Activated naive CD8-positive, alpha-beta T cell treated with anti-CD3 and anti-CD28 coated beads, Interleukin-2, amount 10 ng/mL, durations not matched to agents 7 days and 5 days (primary cell): ENCODE data around the gene ZEB2. TPM values are rescaled to one million over a fixed set of nuclear protein-coding genes. Genes with fewer than 3 reads are reported as not detected.

ENCODE experiments used
- ATAC-seq: fragments of 150-1000 bp; cut with Tn5 transposase; one replicate; pipeline ENCODE4 v1.10.0; 2021; ENCODE audit warnings: low read depth, moderate library complexity
- POLR2A ChIA-PET: fragments of 350-600 bp; sonication (Branson Sonifier 250); formaldehyde crosslinking; loops from one replicate; lab custom pipeline; 2021; ENCODE audit warnings: antibody characterized with exemption; lab: Charles Lee
- DNase-seq: peaks from one replicate; pipeline ENCODE4 v3.0.0; 2021
- H3K27ac Mint-ChIP-seq: one replicate; pipeline ENCODE4 v1.8.0; 2022; ENCODE audit warnings: mild to moderate bottlenecking, mixed read lengths
- H3K27me3 Mint-ChIP-seq: one replicate; pipeline ENCODE4 v1.8.0; 2022; ENCODE audit warnings: mild to moderate bottlenecking, moderate library complexity, mixed read lengths
- H3K36me3 Mint-ChIP-seq: one replicate; pipeline ENCODE4 v1.8.0; 2021; ENCODE audit warnings: mild to moderate bottlenecking, mixed read lengths
- H3K4me1 Mint-ChIP-seq: one replicate; pipeline ENCODE4 v1.8.0; 2021; ENCODE audit warnings: mixed read lengths
- H3K4me3 Mint-ChIP-seq: one replicate; pipeline ENCODE4 v1.8.0; 2022; ENCODE audit warnings: mild to moderate bottlenecking, moderate library complexity, mixed read lengths
- H3K9me3 Mint-ChIP-seq: one replicate; pipeline ENCODE4 v1.8.0; 2021; ENCODE audit warnings: mixed read lengths
- total RNA-seq, 2 experiments: library from RNA; stranded (reverse); gene quantifications; one replicate each; pipeline ENCODE4 v1.2.3, GENCODE V29; 2021

Gene ZEB2
- total RNA-seq, 2 experiments from 2014 or later: 17.8 to 19.6 TPM

DNA sequence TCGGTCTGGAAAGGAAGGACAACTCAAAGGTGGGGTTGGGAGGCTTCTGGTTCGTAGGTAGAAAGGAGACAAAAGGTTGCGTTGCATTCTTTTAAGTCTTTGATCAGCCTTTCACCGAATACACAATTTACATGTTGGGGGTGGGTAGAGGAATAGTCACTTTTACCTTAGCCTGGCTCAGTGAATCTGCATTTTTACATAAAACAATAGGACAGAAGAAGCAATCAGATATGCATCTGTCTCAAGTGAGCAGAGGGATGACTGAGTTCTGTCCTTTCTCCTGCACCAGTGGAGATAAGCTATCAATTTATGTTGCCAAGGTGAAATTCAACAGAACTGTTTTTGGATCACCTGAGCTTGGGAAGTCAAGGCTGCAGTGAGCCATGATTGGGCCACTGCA, 173.7 kb downstream of the ZEB2 start:
- ATAC-seq (no peak), DNase-seq (no peak)
- Mint-ChIP-seq H3K36me3 (peaks cover under 1% of the 10 kb centered on the region), H3K4me3 (no peak overlapping the region), H3K9me3 (no peaks in the 10 kb centered on the region), H3K27me3 (peaks cover under 1% of the 10 kb centered on the region), H3K27ac (no peak overlapping the region), H3K4me1 (no peaks in the 10 kb centered on the region)
- POLR2A ChIA-PET: no interaction called here

DNA sequence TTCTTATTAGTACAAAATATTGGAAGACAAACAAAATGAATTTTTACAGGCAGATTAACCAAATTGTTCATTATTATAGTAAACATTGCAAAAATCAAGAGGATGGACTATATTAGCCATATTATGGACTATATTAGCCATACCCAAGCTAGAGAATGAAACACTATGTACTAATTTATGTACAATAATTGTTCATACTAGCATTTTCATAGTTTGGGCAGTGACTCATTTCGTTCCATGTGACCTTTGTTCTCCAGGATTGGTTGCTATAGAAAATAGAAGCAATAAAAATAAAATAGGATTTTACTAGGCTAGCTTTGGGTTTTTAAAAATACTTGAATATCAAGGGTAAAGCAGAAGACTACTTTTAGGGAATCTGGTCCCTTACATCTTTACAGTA, 176.8 kb downstream of the ZEB2 start:
- Mint-ChIP-seq H3K36me3 (peaks cover 5% of the 10 kb centered on the region), H3K4me3 (no peak overlapping the region), H3K4me1 (peaks cover 2% of the 10 kb centered on the region), H3K9me3 (no peaks in the 10 kb centered on the region), H3K27me3 (no peaks in the 10 kb centered on the region), H3K27ac (no peak overlapping the region)
- ATAC-seq (no peak), DNase-seq (no peak)
- POLR2A ChIA-PET: no interaction called here

DNA sequence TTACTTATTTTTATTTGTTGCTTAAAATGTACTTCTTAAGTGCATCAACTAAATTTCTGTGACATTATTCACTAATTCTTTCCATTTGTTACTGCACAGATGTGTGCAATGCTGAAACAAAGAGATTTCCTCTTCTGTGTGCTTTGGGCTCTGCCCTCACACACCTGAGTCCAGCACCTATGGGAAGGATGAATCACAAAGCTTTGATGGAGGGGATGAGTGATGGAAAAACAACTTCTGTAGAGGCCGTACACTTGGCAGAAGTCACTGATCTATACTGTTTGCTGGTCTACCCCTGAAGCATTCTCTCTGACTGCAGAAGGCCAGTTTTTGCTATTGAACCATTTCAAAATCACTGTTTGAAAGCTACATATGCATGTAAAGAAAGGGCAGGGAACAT, 178.4 kb downstream of the ZEB2 start:
- ATAC-seq (no peak), DNase-seq (no peak)
- Mint-ChIP-seq H3K4me1 (peaks cover 2% of the 10 kb centered on the region), H3K36me3 (peaks cover 8% of the 10 kb centered on the region), H3K27ac (no peak overlapping the region), H3K4me3 (no peak overlapping the region), H3K27me3 (no peaks in the 10 kb centered on the region), H3K9me3 (peaks cover 4% of the 10 kb centered on the region)
- POLR2A ChIA-PET: no interaction called here

DNA sequence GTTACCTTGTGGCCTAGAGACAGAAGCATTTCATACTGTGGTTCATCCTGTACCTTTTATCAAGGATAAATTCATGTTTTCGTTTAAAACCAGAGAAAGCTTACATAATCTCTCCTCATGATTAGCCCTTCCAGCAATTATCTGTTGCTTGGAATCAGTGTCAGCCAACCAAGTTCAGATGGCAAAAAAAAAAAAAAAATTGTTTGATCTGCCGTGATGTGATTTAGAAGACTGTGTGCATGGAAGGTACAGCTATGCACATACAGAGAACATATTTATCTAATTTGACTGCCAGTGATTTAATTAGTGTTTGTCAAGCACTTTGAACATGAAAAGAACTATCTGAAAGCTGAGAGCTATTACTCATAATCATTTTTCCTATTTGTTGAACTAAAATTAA, 180.9 kb downstream of the ZEB2 start:
- H3K4me3 Mint-ChIP-seq: no peak overlapping the region
- H3K27ac Mint-ChIP-seq: no peak overlapping the region
- POLR2A ChIA-PET: no interaction called here
- no peaks in the 10 kb centered on the region for H3K27me3 Mint-ChIP-seq
- peaks cover 2% of the 10 kb centered on the region for H3K4me1 Mint-ChIP-seq
- ATAC-seq: no peak
- H3K36me3 Mint-ChIP-seq: peaks cover 8% of the 10 kb centered on the region
- no peak for DNase-seq
- H3K9me3 Mint-ChIP-seq: peaks cover 5% of the 10 kb centered on the region

DNA sequence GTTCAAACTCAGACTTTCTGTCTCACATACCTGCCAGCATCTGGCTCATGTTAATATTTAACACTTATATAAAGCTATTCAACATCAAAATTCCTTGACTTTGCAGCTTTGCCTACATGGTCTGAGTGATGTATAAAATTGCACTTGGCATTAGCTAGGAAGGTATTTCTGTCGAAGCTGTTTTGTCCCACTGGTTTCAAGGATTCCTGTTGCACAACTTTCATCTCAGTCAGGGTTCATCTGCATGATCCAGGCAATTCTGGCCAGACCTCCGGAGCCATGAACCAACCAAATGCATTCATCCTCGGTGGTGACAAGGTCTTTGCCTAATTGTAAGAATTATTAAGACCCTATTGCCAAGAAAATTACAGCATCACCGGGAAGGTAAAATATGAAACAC, 185.4 kb downstream of the ZEB2 start:
- no peak overlapping the region for H3K27ac Mint-ChIP-seq
- H3K27me3 Mint-ChIP-seq: no peaks in the 10 kb centered on the region
- H3K4me1 Mint-ChIP-seq: peaks cover 18% of the 10 kb centered on the region
- no peak for DNase-seq
- H3K9me3 Mint-ChIP-seq: peaks cover 5% of the 10 kb centered on the region
- POLR2A ChIA-PET: interaction anchor here (0.6 kb wide), 1 partner anchor 81 kb away, joined by 4 read pairs; no protein-coding TSS in a partner anchor
- no peak overlapping the region for H3K4me3 Mint-ChIP-seq
- H3K36me3 Mint-ChIP-seq: peaks cover 8% of the 10 kb centered on the region
- ATAC-seq: no peak
